HG02852 (cell line): ENCODE results near the gene ZBTB16.

ENCODE experiments used
- ATAC-seq: cut with Tn5 transposase; IDR thresholded peaks from one replicate; pipeline ENCODE4 v1.9.1; 2021; ENCODE audit warnings: mild to moderate bottlenecking, moderate library complexity; ENCODE audit not compliant: unreplicated experiment

Gene ZBTB16

GRCh38 chr11:114272311-114272710 is 212.8 kb downstream of the ZBTB16 start:
- ATAC-seq: no peak

- no peak for ATAC-seq
Measured at GRCh38 chr11:114273071-114273470, 213.6 kb downstream of the ZBTB16 start.

- ATAC-seq: no peak
Measured at GRCh38 chr11:114273890-114274635, 214.6 kb downstream of the ZBTB16 start.

GRCh38 chr11:114274637-114275036 is 215.1 kb downstream of the ZBTB16 start:
- no peak for ATAC-seq

GRCh38 chr11:114275280-114275679 is 215.8 kb downstream of the ZBTB16 start:
- no peak for ATAC-seq

GRCh38 chr11:114276077-114276476 is 216.6 kb downstream of the ZBTB16 start:
- ATAC-seq: no peak

GRCh38 chr11:114277637-114278341 is 218.3 kb downstream of the ZBTB16 start:
- no peak for ATAC-seq

GRCh38 chr11:114278342-114279065 is 219.0 kb downstream of the ZBTB16 start:
- no peak for ATAC-seq

GRCh38 chr11:114279792-114280546 is 220.5 kb downstream of the ZBTB16 start:
- ATAC-seq: no peak

- ATAC-seq: no peak
Measured at GRCh38 chr11:114280696-114281095, 221.2 kb downstream of the ZBTB16 start.

- ATAC-seq: no peak
Measured at GRCh38 chr11:114281388-114281956, 222.0 kb downstream of the ZBTB16 start.

- no peak for ATAC-seq
Measured at GRCh38 chr11:114282488-114282887, 223.0 kb downstream of the ZBTB16 start.

GRCh38 chr11:114283422-114283821 is 223.9 kb downstream of the ZBTB16 start:
- no peak for ATAC-seq

GRCh38 chr11:114284021-114284420 is 224.5 kb downstream of the ZBTB16 start:
- no peak for ATAC-seq

GRCh38 chr11:114284914-114285313 is 225.4 kb downstream of the ZBTB16 start:
- ATAC-seq: no peak

GRCh38 chr11:114285599-114285998 is 226.1 kb downstream of the ZBTB16 start:
- ATAC-seq: no peak

- ATAC-seq: no peak
Measured at GRCh38 chr11:114286229-114286628, 226.7 kb downstream of the ZBTB16 start.

- no peak for ATAC-seq
Measured at GRCh38 chr11:114287154-114287553, 227.6 kb downstream of the ZBTB16 start.

GRCh38 chr11:114288136-114288535 is 228.6 kb downstream of the ZBTB16 start:
- no peak for ATAC-seq

GRCh38 chr11:114289779-114290178 is 230.3 kb downstream of the ZBTB16 start:
- no peak for ATAC-seq
